ENCODE measurements around the gene PIK3R1. TPM values are rescaled to one million over a fixed set of nuclear protein-coding genes. Genes with fewer than 3 reads are reported as not detected.

The PIK3R1 gene
- total RNA-seq, 1 donor from 2014 or later, result 80.4 TPM

- Mint-ChIP-seq H3K27me3 (ENCODE audit: low read depth) (no peaks in the 10 kb centered on the region), H3K36me3 (peaks cover 12% of the 10 kb centered on the region)
Measured at GRCh38 chr5:68261169-68261568, 45.6 kb downstream of the PIK3R1 start.

GRCh38 chr5:68261569-68262065 lies 46.1 kb downstream of the PIK3R1 start:
- no peaks in the 10 kb centered on the region for H3K27me3 Mint-ChIP-seq (ENCODE audit: low read depth)
- peak overlapping the region; percentile 62 for H3K27ac Mint-ChIP-seq
- H3K4me3 Mint-ChIP-seq, result no peak overlapping the region
- H3K9me3 Mint-ChIP-seq, result peaks cover 8% of the 10 kb centered on the region
- no peak for DNase-seq (ENCODE audit: low spot score in 2 of 2, unreplicated experiment in 2 of 2)
- peaks cover 65% of the 10 kb centered on the region for H3K4me1 Mint-ChIP-seq
- TF ChIP-seq CTCF (IDR thresholded peaks at IDR 0.05; ENCODE audit: unreplicated experiment), result no peak
- peaks cover 12% of the 10 kb centered on the region for H3K36me3 Mint-ChIP-seq

More at GRCh38 chr5:68261169-68261568, 45.6 kb downstream of the PIK3R1 start:
- Mint-ChIP-seq H3K27ac (no peak overlapping the region), H3K9me3 (peaks cover 8% of the 10 kb centered on the region), H3K4me3 (no peak overlapping the region), H3K4me1 (peaks cover 65% of the 10 kb centered on the region)
- DNase-seq (ENCODE audit: low spot score in 2 of 2, unreplicated experiment in 2 of 2), result no peak
- no peak for TF ChIP-seq CTCF (IDR thresholded peaks at IDR 0.05; ENCODE audit: unreplicated experiment)

GRCh38 chr5:68264024-68264956 lies 48.7 kb downstream of the PIK3R1 start:
- Mint-ChIP-seq H3K4me3 (no peak overlapping the region), H3K4me1 (peaks cover 65% of the 10 kb centered on the region), H3K36me3 (peaks cover 12% of the 10 kb centered on the region), H3K27ac (peak overlapping the region; percentile 90), H3K9me3 (peaks cover 8% of the 10 kb centered on the region), H3K27me3 (ENCODE audit: low read depth) (no peaks in the 10 kb centered on the region)
- no peak for TF ChIP-seq CTCF (IDR thresholded peaks at IDR 0.05; ENCODE audit: unreplicated experiment)
- no peak for DNase-seq (ENCODE audit: low spot score in 2 of 2, unreplicated experiment in 2 of 2)

- Mint-ChIP-seq H3K4me1 (peaks cover 63% of the 10 kb centered on the region), H3K4me3 (no peak overlapping the region), H3K36me3 (peaks cover 12% of the 10 kb centered on the region), H3K27ac (no peak overlapping the region), H3K9me3 (peaks cover 8% of the 10 kb centered on the region), H3K27me3 (ENCODE audit: low read depth) (no peaks in the 10 kb centered on the region)
- no peak for TF ChIP-seq CTCF (IDR thresholded peaks at IDR 0.05; ENCODE audit: unreplicated experiment)
- DNase-seq (ENCODE audit: low spot score in 2 of 2, unreplicated experiment in 2 of 2), result no peak
Measured at GRCh38 chr5:68265347-68265746, 49.8 kb downstream of the PIK3R1 start.

GRCh38 chr5:68265822-68266395 lies 50.4 kb downstream of the PIK3R1 start:
- no peak for DNase-seq (ENCODE audit: low spot score in 2 of 2, unreplicated experiment in 2 of 2)
- Mint-ChIP-seq H3K36me3 (peaks cover 12% of the 10 kb centered on the region), H3K4me1 (peaks cover 60% of the 10 kb centered on the region), H3K9me3 (peaks cover 8% of the 10 kb centered on the region), H3K27me3 (ENCODE audit: low read depth) (no peaks in the 10 kb centered on the region), H3K27ac (peak overlapping the region; percentile 51), H3K4me3 (no peak overlapping the region)
- no peak for TF ChIP-seq CTCF (IDR thresholded peaks at IDR 0.05; ENCODE audit: unreplicated experiment)

Measured in mesothelial cell of epicardium (in vitro differentiated cells).